Mesenchymal stem cell (in vitro differentiated cells and primary cell): Measurements from ENCODE around the gene LMF1.

Experiments
- DNase-seq: peaks from one replicate; pipeline ENCODE4 v3.0.0-alpha.2; 2013
- H2AFZ ChIP-seq: one replicate; pipeline ENCODE4 v1.6.1; 2013; ENCODE audit warnings: low read depth, mild to moderate bottlenecking, control low read depth, inconsistent platforms, low read length, moderate library complexity
- H2AK5ac ChIP-seq: 2 replicates; pipeline ENCODE4 v1.6.1; 2013; ENCODE audit warnings: low read length, moderate library complexity, mild to moderate bottlenecking, inconsistent platforms; ENCODE audit not compliant: severe bottlenecking
- H2BK120ac ChIP-seq: one replicate; pipeline ENCODE4 v1.6.1; 2013; ENCODE audit warnings: low read depth, mild to moderate bottlenecking, inconsistent platforms, low read length, moderate library complexity
- H2BK12ac ChIP-seq, 2 experiments: one replicate each; pipeline ENCODE4 v1.6.1; 2013; ENCODE audit warnings: inconsistent platforms in 2 of 2, low read length in 2 of 2, mild to moderate bottlenecking in 2 of 2, moderate library complexity in 2 of 2, control low read depth in 1 of 2
- H2BK15ac ChIP-seq: one replicate; pipeline ENCODE4 v1.6.1; 2013; ENCODE audit warnings: mild to moderate bottlenecking, low read depth, inconsistent platforms; ENCODE audit not compliant: poor library complexity, severe bottlenecking
- H2BK5ac ChIP-seq: 2 replicates; pipeline ENCODE4 v1.6.1; 2013; ENCODE audit warnings: low read depth, mild to moderate bottlenecking, low read length, control low read depth, inconsistent platforms; ENCODE audit not compliant: poor library complexity, severe bottlenecking
- H3K14ac ChIP-seq, 2 experiments: one replicate each; pipeline ENCODE4 v1.6.1; 2013; ENCODE audit warnings: inconsistent platforms in 2 of 2, low read length in 2 of 2, control low read depth in 1 of 2, mild to moderate bottlenecking in 1 of 2, moderate library complexity in 1 of 2
- H3K18ac ChIP-seq, 2 experiments: one replicate each; pipeline ENCODE4 v1.6.1; 2013; ENCODE audit warnings: inconsistent platforms in 2 of 2, low read length in 2 of 2, control low read depth in 1 of 2, low read depth in 1 of 2, mild to moderate bottlenecking in 1 of 2
- H3K23ac ChIP-seq, 2 experiments: one replicate each; pipeline ENCODE4 v1.6.1; 2013; ENCODE audit warnings: inconsistent platforms in 2 of 2, low read length in 2 of 2, mild to moderate bottlenecking in 2 of 2, moderate library complexity in 2 of 2, control low read depth in 1 of 2
- H3K27ac ChIP-seq: 2 replicates; pipeline ENCODE4 v1.5.1; 2013; ENCODE audit warnings: mild to moderate bottlenecking, moderate library complexity, low read length, control low read depth, inconsistent platforms; ENCODE audit not compliant: poor library complexity, severe bottlenecking
- H3K27me3 ChIP-seq, 2 experiments: 2 replicates each; pipeline versions ENCODE4 v1.6.1 to v1.7.0; 2013; ENCODE audit warnings: low read length in 2 of 2, mild to moderate bottlenecking in 2 of 2, moderate library complexity in 2 of 2, control low read depth in 1 of 2, inconsistent platforms in 1 of 2; ENCODE audit not compliant: control insufficient read depth in 1 of 2, insufficient read depth in 1 of 2
- H3K36me3 ChIP-seq, 2 experiments: 2 replicates each; pipeline versions ENCODE4 v1.6.1 to v1.7.0; 2013; ENCODE audit warnings: low read length in 2 of 2, control low read depth in 1 of 2, inconsistent platforms in 1 of 2, low read depth in 1 of 2, mild to moderate bottlenecking in 1 of 2; ENCODE audit not compliant: insufficient read depth in 2 of 2, control insufficient read depth in 1 of 2
- H3K4ac ChIP-seq, 2 experiments: one replicate each; pipeline ENCODE4 v1.6.1; 2013; ENCODE audit warnings: inconsistent platforms in 2 of 2, low read length in 2 of 2, mild to moderate bottlenecking in 2 of 2, moderate library complexity in 2 of 2, control low read depth in 1 of 2, low read depth in 1 of 2
- H3K4me1 ChIP-seq: 2 replicates; pipeline ENCODE4 v1.6.1; 2013; ENCODE audit warnings: low read depth, low read length, control low read depth; ENCODE audit not compliant: control insufficient read depth, insufficient read depth
- H3K4me2 ChIP-seq: 2 replicates; pipeline ENCODE4 v1.6.1; 2013; ENCODE audit warnings: low read length, mild to moderate bottlenecking, inconsistent platforms; ENCODE audit not compliant: poor library complexity, severe bottlenecking
- H3K4me3 ChIP-seq, 2 experiments: 2 replicates each; pipeline versions ENCODE4 v1.5.1 to v1.7.0; 2013; ENCODE audit warnings: low read length in 2 of 2, mild to moderate bottlenecking in 2 of 2, control low read depth in 1 of 2, low read depth in 1 of 2; ENCODE audit not compliant: insufficient read depth in 1 of 2
- H3K79me1 ChIP-seq: replicated peaks from 2 replicates; pipeline ENCODE4 v1.6.1; 2013; ENCODE audit warnings: mild to moderate bottlenecking, control low read depth, low read length, inconsistent platforms; ENCODE audit not compliant: poor library complexity, severe bottlenecking
- H3K9ac ChIP-seq: 2 replicates; pipeline ENCODE4 v1.7.0; 2013; ENCODE audit warnings: mild to moderate bottlenecking, low read length, moderate library complexity
- H3K9me3 ChIP-seq: 2 replicates; pipeline ENCODE4 v1.7.0; 2013; ENCODE audit warnings: mild to moderate bottlenecking, low read length; ENCODE audit not compliant: control insufficient read depth
- H4K8ac ChIP-seq: one replicate; pipeline ENCODE4 v1.6.1; 2013; ENCODE audit warnings: inconsistent platforms, mild to moderate bottlenecking, low read length, moderate library complexity
- H4K91ac ChIP-seq: one replicate; pipeline ENCODE4 v1.6.1; 2013; ENCODE audit warnings: mild to moderate bottlenecking, low read length, inconsistent platforms
- WGBS: methylation state at CpG from one replicate; pipeline ENCODE4 v1.1.7; 2013; ENCODE audit warnings: mixed read lengths; 5-methylcytosine and 5-hydroxymethylcytosine counted together

LMF1 gene

GRCh38 chr16:894136-894535 lies 76.6 kb downstream of the LMF1 start:
- no peak overlapping the region for H3K4ac ChIP-seq
- H2AFZ ChIP-seq = no peak overlapping the region
- H3K23ac ChIP-seq = no peak overlapping the region
- no peak overlapping the region for H4K8ac ChIP-seq
- H3K79me1 ChIP-seq = no peaks in the 10 kb centered on the region
- 87% methylated on average over 20 of the region's 27 CpGs for WGBS
- H3K18ac ChIP-seq = no peak overlapping the region
- peaks cover 5 to 6% of the 10 kb centered on the region in 2 experiments for H3K36me3 ChIP-seq
- no peak overlapping the region for H2BK120ac ChIP-seq
- no peak overlapping the region for H2AK5ac ChIP-seq
- no peak overlapping the region for H2BK15ac ChIP-seq
- no peak overlapping the region for H3K27ac ChIP-seq
- no peak overlapping the region for H3K4me2 ChIP-seq
- no peak overlapping the region for H2BK12ac ChIP-seq
- no peak for DNase-seq
- no peak overlapping the region for H3K9ac ChIP-seq
- no peak overlapping the region for H2BK5ac ChIP-seq
- H3K14ac ChIP-seq = no peak overlapping the region
- H3K4me3 ChIP-seq = no peak overlapping the region
- no peak overlapping the region for H4K91ac ChIP-seq
- H3K4me1 ChIP-seq = no peaks in the 10 kb centered on the region
- no peaks in the 10 kb centered on the region for H3K27me3 ChIP-seq
- no peaks in the 10 kb centered on the region for H3K9me3 ChIP-seq

- no peaks in the 10 kb centered on the region for H3K4me1 ChIP-seq
- H3K14ac ChIP-seq = no peak overlapping the region
- H3K4ac ChIP-seq = no peak overlapping the region
- H3K4me3 ChIP-seq = no peak overlapping the region
- no peak overlapping the region for H2BK5ac ChIP-seq
- H3K36me3 ChIP-seq = peaks cover 5 to 6% of the 10 kb centered on the region in 2 experiments
- no peaks in the 10 kb centered on the region for H3K9me3 ChIP-seq
- no peak overlapping the region for H3K23ac ChIP-seq
- DNase-seq = no peak
- H2AFZ ChIP-seq = no peak overlapping the region
- H2BK15ac ChIP-seq = no peak overlapping the region
- H3K4me2 ChIP-seq = no peak overlapping the region
- no peak overlapping the region for H4K8ac ChIP-seq
- H2BK12ac ChIP-seq = no peak overlapping the region
- H3K79me1 ChIP-seq = no peaks in the 10 kb centered on the region
- WGBS = 83% methylated on average over 16 of the region's 18 CpGs
- H2AK5ac ChIP-seq = no peak overlapping the region
- no peak overlapping the region for H4K91ac ChIP-seq
- no peak overlapping the region for H3K9ac ChIP-seq
- H3K27me3 ChIP-seq = no peaks in the 10 kb centered on the region
- no peak overlapping the region for H2BK120ac ChIP-seq
- no peak overlapping the region for H3K27ac ChIP-seq
- no peak overlapping the region for H3K18ac ChIP-seq
Measured at GRCh38 chr16:893360-893759, 77.4 kb downstream of the LMF1 start.

GRCh38 chr16:892536-893255 lies 78.1 kb downstream of the LMF1 start:
- Histone ChIP-seq H3K36me3 (peaks cover 5 to 10% of the 10 kb centered on the region in 2 experiments), H4K91ac (no peak overlapping the region), H2BK15ac (no peak overlapping the region), H2AK5ac (no peak overlapping the region), H3K9ac (no peak overlapping the region), H3K4me3 (no peak overlapping the region), H3K27ac (no peak overlapping the region), H3K4me1 (no peaks in the 10 kb centered on the region), H2AFZ (no peak overlapping the region), H4K8ac (no peak overlapping the region), H2BK12ac (no peak overlapping the region), H3K14ac (no peak overlapping the region), H3K4ac (no peak overlapping the region), H2BK5ac (no peak overlapping the region), H3K4me2 (no peak overlapping the region), H2BK120ac (no peak overlapping the region), H3K18ac (no peak overlapping the region), H3K23ac (no peak overlapping the region), H3K79me1 (no peaks in the 10 kb centered on the region), H3K9me3 (no peaks in the 10 kb centered on the region), H3K27me3 (no peaks in the 10 kb centered on the region)
- no peak for DNase-seq
- WGBS = 80% methylated on average over 34 of the region's 35 CpGs

- Histone ChIP-seq H3K27me3 (no peaks in the 10 kb centered on the region), H4K91ac (no peak overlapping the region), H3K9me3 (no peaks in the 10 kb centered on the region), H2AFZ (no peak overlapping the region), H3K14ac (no peak overlapping the region), H3K36me3 (peaks cover 5 to 11% of the 10 kb centered on the region in 2 experiments), H3K4me1 (no peaks in the 10 kb centered on the region), H3K27ac (no peak overlapping the region), H3K4me2 (no peak overlapping the region), H2AK5ac (no peak overlapping the region), H2BK12ac (no peak overlapping the region), H3K4ac (no peak overlapping the region), H3K79me1 (no peaks in the 10 kb centered on the region), H3K9ac (no peak overlapping the region), H3K23ac (no peak overlapping the region), H2BK15ac (no peak overlapping the region), H2BK120ac (no peak overlapping the region), H3K18ac (no peak overlapping the region), H3K4me3 (no peak overlapping the region), H4K8ac (no peak overlapping the region), H2BK5ac (no peak overlapping the region)
- WGBS = 87% methylated on average over 19 of the region's 19 CpGs
- no peak for DNase-seq
Measured at GRCh38 chr16:892006-892405, 78.8 kb downstream of the LMF1 start.
